ENCODE data around the gene GRIK4. TPM values are rescaled to one million over a fixed set of nuclear protein-coding genes. Genes with fewer than 3 reads are reported as not detected.

Gene GRIK4
- total RNA-seq, 2 experiments from 2014 or later: not detected

GRCh38 chr11:120633616-120634393 lies 122.3 kb downstream of the GRIK4 start:
- H3K4me3 ChIP-seq (ENCODE audit: low read length): no peak overlapping the region
- no peak for DNase-seq
- Mint-ChIP-seq H3K4me3 (no peak overlapping the region), H3K27me3 (peaks cover 21% of the 10 kb centered on the region), H3K4me1 (ENCODE audit: low read depth) (no peaks in the 10 kb centered on the region), H3K27ac (no peak overlapping the region), H3K36me3 (ENCODE audit: low read depth) (no peaks in the 10 kb centered on the region), H3K9me3 (no peaks in the 10 kb centered on the region)
- H3K9me3 ChIP-seq (ENCODE audit: control insufficient read depth in 1 of 2, insufficient read depth in 1 of 2, low read length in 2 of 2): no peaks in the 10 kb centered on the region
- H3K36me3 ChIP-seq (ENCODE audit: insufficient read depth, low read length): no peaks in the 10 kb centered on the region
- ChIA-PET CTCF (no interaction called here), POLR2A (no interaction called here)
- no peak for TF ChIP-seq CTCF (IDR thresholded peaks at IDR 0.05)
- no peak for ATAC-seq (ENCODE audit: poor library complexity)
- intact Hi-C loops (cut with DNase I, micrococcal nuclease): no loop called here
- no peaks in the 10 kb centered on the region for H3K4me1 ChIP-seq (ENCODE audit: insufficient read depth, low read length)
- H3K27me3 ChIP-seq (ENCODE audit: control insufficient read depth in 1 of 2, insufficient read depth in 2 of 2, low read length in 2 of 2): no peaks in the 10 kb centered on the region
- no peak overlapping the region for H3K27ac ChIP-seq (ENCODE audit: low read depth in 1 of 2, low read length in 2 of 2)

- Mint-ChIP-seq H3K36me3 (ENCODE audit: low read depth) (no peaks in the 10 kb centered on the region), H3K9me3 (no peaks in the 10 kb centered on the region), H3K27me3 (peaks cover 21% of the 10 kb centered on the region), H3K4me3 (no peak overlapping the region), H3K27ac (no peak overlapping the region), H3K4me1 (ENCODE audit: low read depth) (no peaks in the 10 kb centered on the region)
- Histone ChIP-seq H3K36me3 (ENCODE audit: insufficient read depth, low read length) (no peaks in the 10 kb centered on the region), H3K9me3 (ENCODE audit: control insufficient read depth in 1 of 2, insufficient read depth in 1 of 2, low read length in 2 of 2) (no peaks in the 10 kb centered on the region), H3K4me1 (ENCODE audit: insufficient read depth, low read length) (no peaks in the 10 kb centered on the region), H3K27me3 (ENCODE audit: control insufficient read depth in 1 of 2, insufficient read depth in 2 of 2, low read length in 2 of 2) (peaks cover 0 to 1% of the 10 kb centered on the region in 2 experiments), H3K27ac (ENCODE audit: low read depth in 1 of 2, low read length in 2 of 2) (no peak overlapping the region), H3K4me3 (ENCODE audit: low read length) (no peak overlapping the region)
- ChIA-PET CTCF (no interaction called here), POLR2A (no interaction called here)
- DNase-seq (no peak), ATAC-seq (ENCODE audit: poor library complexity) (no peak)
- no peak for TF ChIP-seq CTCF (IDR thresholded peaks at IDR 0.05)
- intact Hi-C loops (cut with DNase I, micrococcal nuclease): no loop called here
These were observed 123.2 kb downstream of the GRIK4 start for GRCh38 chr11:120634706-120635105.

- intact Hi-C loops (cut with DNase I, micrococcal nuclease): no loop called here
- Histone ChIP-seq H3K27ac (ENCODE audit: low read depth in 1 of 2, low read length in 2 of 2) (no peak overlapping the region), H3K36me3 (ENCODE audit: insufficient read depth, low read length) (no peaks in the 10 kb centered on the region), H3K4me3 (ENCODE audit: low read length) (no peak overlapping the region), H3K9me3 (ENCODE audit: control insufficient read depth in 1 of 2, insufficient read depth in 1 of 2, low read length in 2 of 2) (no peaks in the 10 kb centered on the region), H3K4me1 (ENCODE audit: insufficient read depth, low read length) (no peaks in the 10 kb centered on the region), H3K27me3 (ENCODE audit: control insufficient read depth in 1 of 2, insufficient read depth in 2 of 2, low read length in 2 of 2) (peaks cover 0 to 4% of the 10 kb centered on the region in 2 experiments)
- no peaks in the 10 kb centered on the region for H3K4me1 Mint-ChIP-seq (ENCODE audit: low read depth)
- DNase-seq (no peak), ATAC-seq (ENCODE audit: poor library complexity) (no peak)
- no peaks in the 10 kb centered on the region for H3K36me3 Mint-ChIP-seq (ENCODE audit: low read depth)
- H3K4me3 Mint-ChIP-seq: no peak overlapping the region
- H3K27me3 Mint-ChIP-seq: peaks cover 21% of the 10 kb centered on the region
- ChIA-PET CTCF (no interaction called here), POLR2A (no interaction called here)
- no peak for TF ChIP-seq CTCF (IDR thresholded peaks at IDR 0.05)
- no peaks in the 10 kb centered on the region for H3K9me3 Mint-ChIP-seq
- H3K27ac Mint-ChIP-seq: no peak overlapping the region
These were observed 123.7 kb downstream of the GRIK4 start for GRCh38 chr11:120635136-120635810.

All from CD4-positive, alpha-beta T cell (primary cell).